Neutrophil (primary cell): ENCODE data around the gene LRRC61.

Experiments used
- H3K27ac ChIP-seq: fragments of 200-600 bp; sonication (generic); 2 replicates; pipeline ENCODE4 v1.5.1; 2016; ENCODE audit warnings: mild to moderate bottlenecking, moderate library complexity
- H3K27me3 ChIP-seq: fragments of 200-600 bp; sonication (generic); 2 replicates; pipeline ENCODE4 v1.6.0; 2016; ENCODE audit warnings: mild to moderate bottlenecking
- H3K36me3 ChIP-seq: fragments of 200-600 bp; sonication (generic); 2 replicates; pipeline ENCODE4 v1.5.1; 2017
- H3K4me1 ChIP-seq, 2 experiments: fragments of 200-600 bp in 1 of 2; sonication (generic) in 1 of 2; 1 replicate in 1 of 2; 2 replicates in 1 of 2; pipeline versions ENCODE4 v1.5.1 to v1.6.1; 2013 to 2016; ENCODE audit warnings: low read depth in 1 of 2, low read length in 1 of 2, mild to moderate bottlenecking in 1 of 2, moderate library complexity in 1 of 2; ENCODE audit not compliant: control insufficient read depth in 1 of 2, insufficient read depth in 1 of 2
- H3K4me3 ChIP-seq, 2 experiments: fragments of 200-600 bp in 1 of 2; sonication (generic) in 1 of 2; 1 replicate in 1 of 2; 2 replicates in 1 of 2; pipeline ENCODE4 v1.5.1; 2013 to 2016; ENCODE audit warnings: low read depth in 1 of 2, low read length in 1 of 2, mild to moderate bottlenecking in 1 of 2, moderate library complexity in 1 of 2
- H3K9me3 ChIP-seq: fragments of 200-600 bp; sonication (generic); 2 replicates; pipeline ENCODE4 v1.5.1; 2016
- TF ChIP-seq, protein P1 (sequence below): fragments of 200-600 bp; sonication (generic); IDR thresholded peaks from 2 replicates; pipeline ENCODE4 v1.5.1; 2016; ENCODE audit warnings: antibody characterized with exemption

Gene LRRC61

DNA sequence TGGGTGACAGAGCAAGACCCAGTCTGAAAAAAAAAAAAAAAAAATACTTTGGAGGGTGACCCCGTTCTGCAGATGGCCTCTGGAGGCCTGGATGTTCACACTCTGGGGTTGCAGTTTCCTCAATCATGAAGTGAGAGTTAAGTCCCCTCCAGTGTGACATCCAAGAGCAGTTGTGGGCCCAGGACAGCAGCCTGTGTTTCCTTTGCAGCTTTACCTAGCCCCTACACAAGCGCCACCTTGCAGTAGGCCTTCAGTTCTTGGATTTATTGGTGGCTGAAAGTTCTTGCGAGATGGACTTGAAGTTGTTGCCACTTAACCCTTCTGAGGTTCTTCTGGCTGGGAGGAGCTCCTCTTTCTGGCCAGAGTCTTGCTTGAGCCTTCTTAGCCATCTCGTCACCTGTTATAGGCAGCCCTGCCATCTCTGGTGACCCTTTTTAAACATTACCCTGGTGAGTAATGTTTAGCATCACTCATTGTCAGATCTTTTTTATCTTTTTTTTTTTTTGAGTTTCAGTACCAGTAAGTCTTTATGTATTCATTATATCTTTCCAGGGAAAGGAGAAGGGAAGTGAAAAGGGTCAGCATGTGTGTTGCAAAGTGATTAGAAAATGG lies 3.6 kb downstream of the LRRC61 start:
- TF ChIP-seq, protein P1, sequence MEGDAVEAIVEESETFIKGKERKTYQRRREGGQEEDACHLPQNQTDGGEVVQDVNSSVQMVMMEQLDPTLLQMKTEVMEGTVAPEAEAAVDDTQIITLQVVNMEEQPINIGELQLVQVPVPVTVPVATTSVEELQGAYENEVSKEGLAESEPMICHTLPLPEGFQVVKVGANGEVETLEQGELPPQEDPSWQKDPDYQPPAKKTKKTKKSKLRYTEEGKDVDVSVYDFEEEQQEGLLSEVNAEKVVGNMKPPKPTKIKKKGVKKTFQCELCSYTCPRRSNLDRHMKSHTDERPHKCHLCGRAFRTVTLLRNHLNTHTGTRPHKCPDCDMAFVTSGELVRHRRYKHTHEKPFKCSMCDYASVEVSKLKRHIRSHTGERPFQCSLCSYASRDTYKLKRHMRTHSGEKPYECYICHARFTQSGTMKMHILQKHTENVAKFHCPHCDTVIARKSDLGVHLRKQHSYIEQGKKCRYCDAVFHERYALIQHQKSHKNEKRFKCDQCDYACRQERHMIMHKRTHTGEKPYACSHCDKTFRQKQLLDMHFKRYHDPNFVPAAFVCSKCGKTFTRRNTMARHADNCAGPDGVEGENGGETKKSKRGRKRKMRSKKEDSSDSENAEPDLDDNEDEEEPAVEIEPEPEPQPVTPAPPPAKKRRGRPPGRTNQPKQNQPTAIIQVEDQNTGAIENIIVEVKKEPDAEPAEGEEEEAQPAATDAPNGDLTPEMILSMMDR, result no peak
- Histone ChIP-seq H3K36me3 (peaks cover 39% of the 10 kb centered on the region), H3K9me3 (no peaks in the 10 kb centered on the region), H3K4me1 (peaks cover 53% of the 10 kb centered on the region in 2 experiments), H3K27me3 (no peaks in the 10 kb centered on the region), H3K27ac (peak overlapping the region; percentile 92), H3K4me3 (no peak overlapping the region)

DNA sequence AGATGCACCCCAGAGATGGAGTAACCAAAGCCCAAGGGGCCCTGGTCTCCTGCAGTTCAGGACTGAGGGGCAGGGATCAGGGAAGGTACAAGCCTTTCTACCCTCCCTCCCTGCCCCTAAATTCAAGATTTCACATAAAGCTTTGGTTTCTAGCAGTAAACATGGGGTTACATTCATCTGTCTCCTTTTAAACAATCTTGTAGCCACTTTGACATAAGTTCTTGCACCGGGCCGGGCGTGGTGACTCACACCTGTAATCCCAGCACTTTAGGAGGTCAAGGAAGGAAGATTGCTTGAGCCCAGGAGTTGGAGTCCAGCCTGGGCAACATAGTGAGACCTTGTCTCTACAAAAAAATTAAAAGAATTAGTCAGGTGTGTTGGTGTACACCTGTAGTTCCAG lies 4.2 kb downstream of the LRRC61 start:
- Histone ChIP-seq H3K27ac (peak overlapping the region; percentile 92), H3K27me3 (no peaks in the 10 kb centered on the region), H3K4me3 (no peak overlapping the region), H3K4me1 (peaks cover 48% of the 10 kb centered on the region in 2 experiments), H3K36me3 (peaks cover 43% of the 10 kb centered on the region), H3K9me3 (no peaks in the 10 kb centered on the region)
- TF ChIP-seq, protein P1, result no peak

DNA sequence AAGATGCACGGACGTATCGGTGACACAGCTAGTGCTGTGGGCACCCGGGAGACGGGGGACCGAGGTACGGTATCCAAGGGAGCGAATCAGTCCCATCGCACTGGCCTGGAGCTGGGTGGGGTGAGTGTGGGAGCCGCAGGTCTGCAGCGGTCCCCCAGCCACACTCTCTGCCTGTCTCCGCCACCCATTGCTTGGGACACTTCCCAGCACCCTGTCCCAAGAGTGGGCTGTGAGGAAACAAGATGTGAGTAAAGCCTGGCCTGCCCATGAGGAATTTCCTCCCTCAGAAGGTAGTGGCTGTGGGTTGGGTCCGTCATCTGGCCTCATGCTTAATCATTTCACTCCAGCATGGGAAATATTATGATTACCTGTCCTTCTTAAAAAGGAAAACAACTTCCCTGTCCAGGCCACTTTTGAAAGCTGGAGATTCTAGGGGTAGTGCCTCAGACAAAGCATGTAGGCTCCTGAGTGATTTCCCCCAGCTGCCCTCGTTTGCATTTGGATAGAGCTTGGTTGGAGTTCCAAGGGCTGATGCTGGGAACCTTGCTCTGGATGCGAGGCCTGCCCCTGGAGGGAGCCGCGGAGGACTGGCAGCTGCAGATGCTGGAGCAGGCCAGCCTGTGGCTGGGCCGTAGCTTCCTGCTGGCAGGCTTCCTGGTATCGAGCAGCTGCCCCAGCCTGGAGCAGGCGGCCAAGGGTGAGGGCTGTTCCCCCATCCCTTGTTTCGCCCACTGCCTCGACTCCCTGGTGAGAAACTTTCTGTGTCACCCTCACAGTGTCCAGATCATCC lies 6.4 kb downstream of the LRRC61 start:
- Histone ChIP-seq H3K9me3 (no peaks in the 10 kb centered on the region), H3K4me3 (no peak overlapping the region), H3K27me3 (no peaks in the 10 kb centered on the region), H3K27ac (no peak overlapping the region), H3K4me1 (peaks cover 30% of the 10 kb centered on the region in 2 experiments), H3K36me3 (peaks cover 59% of the 10 kb centered on the region)
- TF ChIP-seq, protein P1, result no peak

DNA sequence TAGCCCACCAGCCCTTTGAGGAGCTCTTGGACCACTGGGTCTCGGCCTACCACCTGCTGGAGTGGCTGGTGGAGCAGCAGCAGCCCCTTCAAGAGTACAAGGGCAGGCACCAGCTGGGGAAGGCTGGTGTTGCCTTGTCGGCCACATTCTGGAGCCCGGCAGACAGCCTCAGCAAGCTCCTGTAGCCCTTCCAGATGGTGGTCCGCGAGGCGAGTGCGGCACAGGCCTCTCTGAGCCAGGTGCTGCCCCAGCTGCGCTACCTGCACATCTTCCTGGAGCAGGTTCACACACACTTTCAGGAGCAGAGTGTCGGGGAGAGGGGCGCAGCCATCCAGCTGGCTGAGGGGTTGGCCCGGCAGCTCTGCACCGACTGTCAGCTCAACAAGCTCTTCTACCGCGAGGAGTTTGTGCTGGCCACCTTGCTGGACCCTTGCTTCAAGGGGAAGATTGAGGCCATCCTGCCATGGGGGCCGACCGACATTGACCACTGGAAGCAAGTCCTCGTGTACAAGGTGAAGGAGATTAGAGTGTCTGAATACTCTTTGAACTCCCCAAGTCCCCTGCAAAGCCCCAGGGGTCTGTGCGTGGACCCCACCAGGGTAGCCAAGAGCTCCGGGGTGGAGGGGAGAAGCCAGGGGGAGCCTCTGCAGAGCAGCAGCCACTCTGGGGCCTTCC lies 7.2 kb downstream of the LRRC61 start:
- no peak overlapping the region for H3K27ac ChIP-seq
- peaks cover 21 to 22% of the 10 kb centered on the region in 2 experiments for H3K4me1 ChIP-seq
- H3K4me3 ChIP-seq, result no peak overlapping the region
- TF ChIP-seq, protein P1, result no peak
- H3K9me3 ChIP-seq, result no peaks in the 10 kb centered on the region
- H3K27me3 ChIP-seq, result no peaks in the 10 kb centered on the region
- peaks cover 60% of the 10 kb centered on the region for H3K36me3 ChIP-seq

DNA sequence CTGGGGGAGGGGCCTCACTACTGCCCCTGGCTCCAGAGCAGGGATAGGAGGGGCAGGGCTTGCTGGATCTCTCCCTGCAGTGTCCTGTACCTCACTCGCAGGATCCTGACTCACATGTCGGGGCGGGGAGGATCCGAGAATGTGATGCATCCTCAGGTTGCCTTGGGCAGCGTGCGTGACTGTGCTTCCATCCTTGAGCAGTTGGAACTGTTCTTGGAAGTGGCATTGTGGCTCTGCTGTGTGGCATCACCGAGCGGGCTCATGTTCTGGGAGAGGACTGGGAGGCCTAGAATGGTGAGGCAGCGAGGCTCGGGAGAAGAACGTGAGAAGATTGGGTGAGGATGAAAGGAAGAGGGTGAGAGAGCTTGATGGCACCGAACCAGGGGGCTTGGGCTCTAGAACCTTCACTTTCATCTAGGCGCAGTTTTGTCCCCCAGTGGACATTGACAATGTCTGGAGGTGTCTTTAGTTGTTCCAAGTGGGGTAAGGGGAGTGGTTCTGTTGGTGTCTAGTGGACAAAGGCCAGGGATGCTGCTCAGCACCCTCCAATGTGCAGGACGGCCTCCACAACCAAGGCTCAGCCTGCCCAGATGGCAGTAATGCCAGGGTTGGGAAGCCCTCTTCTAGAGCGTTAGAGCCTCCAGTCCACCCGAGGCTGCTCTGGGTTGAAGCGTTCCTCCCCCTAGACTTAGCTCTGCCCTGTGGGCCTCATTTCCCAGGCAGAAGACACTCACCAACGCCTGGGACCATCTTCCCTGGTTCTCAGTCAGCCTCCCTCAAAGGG lies 9.9 kb downstream of the LRRC61 start:
- Histone ChIP-seq H3K9me3 (no peaks in the 10 kb centered on the region), H3K4me3 (no peak overlapping the region), H3K36me3 (peaks cover 84% of the 10 kb centered on the region), H3K27me3 (no peaks in the 10 kb centered on the region), H3K27ac (no peak overlapping the region), H3K4me1 (no peaks in the 10 kb centered on the region)
- TF ChIP-seq, protein P1, result no peak
